ENCODE measurements around the gene PTCD2.

Gene PTCD2

GRCh38 chr5:72353046-72353445 is 32.9 kb downstream of the PTCD2 start:
- in situ Hi-C loops (cut with MboI; ENCODE audit: low pct_unique_long_range_greater_than_20kb, low sequenced_read_pairs, unreplicated experiment), result loop anchor here (25.0 kb wide), 1 partner anchor 459 kb away; the partner anchor contains the start of gene TNPO1
- no peak for DNase-seq (ENCODE audit: low spot score)
- TF ChIP-seq CTCF (IDR thresholded peaks at IDR 0.05; ENCODE audit: extremely low read depth, insufficient read depth, missing control alignments), result no peak

- in situ Hi-C loops (cut with MboI; ENCODE audit: low pct_unique_long_range_greater_than_20kb, low sequenced_read_pairs, unreplicated experiment), result loop anchor here (25.0 kb wide), 1 partner anchor 456 kb away; the partner anchor contains the start of gene TNPO1
- DNase-seq (ENCODE audit: low spot score), result no peak
- TF ChIP-seq CTCF (IDR thresholded peaks at IDR 0.05; ENCODE audit: extremely low read depth, insufficient read depth, missing control alignments), result peak; percentile 27
Measured at GRCh38 chr5:72355706-72356299, 35.6 kb downstream of the PTCD2 start.

GRCh38 chr5:72356361-72356760 is 36.2 kb downstream of the PTCD2 start:
- no peak for TF ChIP-seq CTCF (IDR thresholded peaks at IDR 0.05; ENCODE audit: extremely low read depth, insufficient read depth, missing control alignments)
- in situ Hi-C loops (cut with MboI; ENCODE audit: low pct_unique_long_range_greater_than_20kb, low sequenced_read_pairs, unreplicated experiment), result loop anchor here (25.0 kb wide), 1 partner anchor 456 kb away; the partner anchor contains the start of gene TNPO1
- no peak for DNase-seq (ENCODE audit: low spot score)

- in situ Hi-C loops (cut with MboI; ENCODE audit: low pct_unique_long_range_greater_than_20kb, low sequenced_read_pairs, unreplicated experiment), result loop anchor here (25.0 kb wide), 1 partner anchor 453 kb away; the partner anchor contains the start of gene TNPO1
- no peak for DNase-seq (ENCODE audit: low spot score)
- TF ChIP-seq CTCF (IDR thresholded peaks at IDR 0.05; ENCODE audit: extremely low read depth, insufficient read depth, missing control alignments), result no peak
Measured at GRCh38 chr5:72358925-72359324, 38.8 kb downstream of the PTCD2 start.

GRCh38 chr5:72359886-72360285 is 39.7 kb downstream of the PTCD2 start:
- no peak for DNase-seq (ENCODE audit: low spot score)
- TF ChIP-seq CTCF (IDR thresholded peaks at IDR 0.05; ENCODE audit: extremely low read depth, insufficient read depth, missing control alignments), result no peak
- in situ Hi-C loops (cut with MboI; ENCODE audit: low pct_unique_long_range_greater_than_20kb, low sequenced_read_pairs, unreplicated experiment), result loop anchor here (25.0 kb wide), 1 partner anchor 452 kb away; the partner anchor contains the start of gene TNPO1

DNA sequence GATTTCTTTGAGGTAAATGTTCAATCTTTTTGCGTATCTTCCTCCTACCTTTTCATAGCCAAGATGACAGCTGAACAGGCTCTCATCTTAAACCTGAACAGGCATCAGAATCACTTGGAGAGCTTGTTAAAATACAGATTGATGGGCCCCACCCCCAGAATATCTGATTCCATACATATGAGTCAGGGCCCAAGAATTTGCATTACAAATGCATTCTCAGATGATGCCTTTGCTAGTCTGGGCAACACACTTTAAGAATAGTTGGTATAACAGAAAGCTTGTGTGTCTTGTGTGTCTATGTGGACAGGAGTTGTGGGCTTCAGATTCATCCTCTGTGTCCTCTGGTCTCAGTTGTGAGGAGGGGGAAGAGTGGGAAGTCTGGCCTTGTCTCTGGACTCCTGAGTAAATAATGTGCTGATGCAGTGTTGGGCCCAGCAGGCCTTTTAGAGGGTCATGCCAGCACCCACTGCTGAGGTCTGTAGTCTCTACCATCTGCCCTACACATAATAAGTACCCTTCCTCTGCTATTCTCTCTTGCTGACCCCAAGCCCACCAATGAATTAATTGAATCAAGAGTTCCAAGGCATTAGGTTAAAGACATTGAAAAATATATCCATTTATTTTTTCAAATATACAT is 43.1 kb downstream of the PTCD2 start:
- in situ Hi-C loops (cut with MboI; ENCODE audit: low pct_unique_long_range_greater_than_20kb, low sequenced_read_pairs, unreplicated experiment), result loop anchor here (25.0 kb wide), 1 partner anchor 449 kb away; the partner anchor contains the start of gene TNPO1
- TF ChIP-seq CTCF (IDR thresholded peaks at IDR 0.05; ENCODE audit: extremely low read depth, insufficient read depth, missing control alignments), result no peak
- DNase-seq (ENCODE audit: low spot score), result no peak

Data from GM13977 (cell line).